Heart right ventricle (tissue), 16 donors: ENCODE results near the gene CNR2. TPM values are rescaled to one million over a fixed set of nuclear protein-coding genes. Genes with fewer than 3 reads are reported as not detected.
A peak's percentile ranks its signal among the peaks of the same experiment; 100 is the strongest.

ENCODE experiments used
- ATAC-seq, 8 donors: fragments of 200-7000 bp; cut with Tn5 transposase; one replicate each; pipeline ENCODE4 v1.9.1; 2020; ENCODE audit warnings: mild to moderate bottlenecking in 8 of 8, moderate library complexity in 8 of 8, moderate number of reproducible peaks in 1 of 8
- DNase-seq, 2 donors: peaks; one replicate each; pipeline ENCODE4 v3.0.0-alpha.2; 2020
- H3K27ac ChIP-seq, 10 donors: fragments of 200-600 bp; sonication (generic) in 2 of 10; one replicate each; pipeline versions ENCODE4 v1.5.0 to v1.8.0; 2020 to 2022; ENCODE audit warnings: mild to moderate bottlenecking in 3 of 10
- H3K27me3 ChIP-seq, 7 donors: fragments of 200-600 bp; one replicate each; pipeline ENCODE4 v1.8.0; 2021 to 2022; ENCODE audit warnings: mild to moderate bottlenecking in 2 of 7
- H3K36me3 ChIP-seq, 9 donors: fragments of 200-600 bp; sonication (generic) in 1 of 9; one replicate each; pipeline versions ENCODE4 v1.5.0 to v1.8.0; 2020 to 2022; ENCODE audit warnings: mild to moderate bottlenecking in 2 of 9
- H3K4me1 ChIP-seq, 9 donors: fragments of 200-600 bp; sonication (generic) in 1 of 9; one replicate each; pipeline versions ENCODE4 v1.5.0 to v1.8.0; 2020 to 2022; ENCODE audit warnings: mild to moderate bottlenecking in 4 of 9
- H3K4me3 ChIP-seq, 10 donors: fragments of 200-600 bp; sonication (generic) in 2 of 10; one replicate each; pipeline versions ENCODE4 v1.5.0 to v1.8.0; 2020 to 2022; ENCODE audit warnings: mild to moderate bottlenecking in 7 of 10, moderate library complexity in 2 of 10
- H3K9me3 ChIP-seq, 11 donors: fragments of 200-600 bp in 10 of 11; sonication (generic) in 2 of 11; one replicate each; pipeline versions ENCODE4 v1.5.0 to v1.8.0; 2013 to 2022; ENCODE audit warnings: mild to moderate bottlenecking in 2 of 11, control low read depth in 1 of 11, moderate library complexity in 1 of 11
- WGBS, 2 donors: extraction: QIAGEN DNeasy Blood & Tissue Kit; methylation state at CpG; one replicate each; pipeline ENCODE4 v1.1.7; 2013; ENCODE audit warnings: inconsistent platforms in 1 of 2; 5-methylcytosine and 5-hydroxymethylcytosine counted together
- intact Hi-C, 10 donors: fragments of 100-400 bp; cut with DNase I; formaldehyde crosslinking; loops; one replicate each; pipeline versions ENCODE4 v1.11.1 to v1.14.2; 2022
- polyA plus RNA-seq, 2 donors: library from polyadenylated mRNA; stranded (reverse); fragments of 200-250 nt; gene quantifications; one replicate each; pipeline ENCODE4 v1.2.3, GENCODE V29; 2013
- total RNA-seq, 10 donors: library from RNA; stranded (reverse); fragmentation: NEBNext Ultra II Directional in 3 of 10; extraction: Animal tissue kit (Norgen Biotek cat#: 25700) in 3 of 10; gene quantifications; one replicate each; pipeline versions ENCODE4 v1.2.1 to v1.2.4, GENCODE V29; 2021 to 2023
- TF ChIP-seq, protein P1 (sequence below), 9 donors: fragments of 200-600 bp; sonication (generic) in 2 of 9; IDR thresholded peaks; one replicate each; pipeline versions ENCODE4 v1.5.0 to v1.8.0; 2021 to 2022; ENCODE audit warnings: antibody characterized with exemption in 9 of 9, mild to moderate bottlenecking in 5 of 9, moderate library complexity in 1 of 9
- donor health status: Arrhythmogenic right ventricular cardiomyopathy.
- donor health status: ischemic (EF 13 %, LVEDD 7.1; RV severe dilation, severe dysfunction).
- donor health status: healthy with polysubstance abuse.
- donor health status: DM: no; HTN: yes; CAD: no.
- donor health status: DM: no; HTN: no; CAD: no.
- donor health status: ischemic (EF 25% LVEDD 6.9; RV normal size, moderate dysfunction).
- donor health status: ischemic (EF 25% LVEDD 5.7; RV mildly dilated, moderate dysfunction).
- donor health status: healthy.
- donor health status: DM: yes; HTN: yes; CAD: no.
- donor health status: Ischemic cardiomyopathy.
- donor health status: ischemic (EF 35%, LVEDD 5.7; RV mildly dilated, moderate dysfunction).
- donor health status: nonischemic (EF 11% LVEDD 7.7; RV severe dilation, severe dysfunction).
- donor health status: DM: yes; HTN: yes; CAD: no.
- donor health status: PGD.
- donor health status: ischemic (EF 29% LVEDD 5.4; RV normal size, mild dysfunction).
- donor health status: nonischemic (EF 23%, LVEDD 6.1; RV moderate dilation, normal function).

CNR2 gene
- total and polyA plus RNA-seq, 12 donors, result 0.01 to 0.19 TPM; not detected in 10

DNA sequence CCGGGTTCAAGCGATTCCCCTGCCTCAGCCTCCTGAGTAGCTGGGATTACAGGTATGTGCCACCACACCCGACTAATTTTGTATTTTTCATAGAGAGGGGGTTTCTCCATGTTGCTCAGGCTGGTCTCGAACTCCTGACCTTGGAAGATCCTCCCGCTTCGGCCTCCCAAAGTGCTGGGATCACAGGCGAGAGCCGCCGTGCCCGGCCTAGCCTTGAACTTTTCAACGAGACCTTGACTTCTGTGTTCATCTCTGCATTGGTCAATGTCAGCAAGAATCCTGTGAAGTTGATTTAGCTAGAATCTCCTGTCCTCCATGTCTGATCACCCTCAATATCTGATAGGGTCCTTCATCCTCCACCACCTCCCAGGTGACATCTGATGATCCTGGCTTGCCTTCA, 11.4 kb upstream of the CNR2 start:
- Histone ChIP-seq H3K9me3 (no peaks in the 10 kb centered on the region), H3K36me3 (no peaks in the 10 kb centered on the region), H3K4me1 (peaks cover 0 to 24% (median 7%) of the 10 kb centered on the region in 9 donors), H3K27ac (no peak overlapping the region), H3K4me3 (no peak overlapping the region), H3K27me3 (no peaks in the 10 kb centered on the region)
- DNase-seq (no peak), ATAC-seq (no peak)
- intact Hi-C loops, result no loop called here
- TF ChIP-seq, protein P1, sequence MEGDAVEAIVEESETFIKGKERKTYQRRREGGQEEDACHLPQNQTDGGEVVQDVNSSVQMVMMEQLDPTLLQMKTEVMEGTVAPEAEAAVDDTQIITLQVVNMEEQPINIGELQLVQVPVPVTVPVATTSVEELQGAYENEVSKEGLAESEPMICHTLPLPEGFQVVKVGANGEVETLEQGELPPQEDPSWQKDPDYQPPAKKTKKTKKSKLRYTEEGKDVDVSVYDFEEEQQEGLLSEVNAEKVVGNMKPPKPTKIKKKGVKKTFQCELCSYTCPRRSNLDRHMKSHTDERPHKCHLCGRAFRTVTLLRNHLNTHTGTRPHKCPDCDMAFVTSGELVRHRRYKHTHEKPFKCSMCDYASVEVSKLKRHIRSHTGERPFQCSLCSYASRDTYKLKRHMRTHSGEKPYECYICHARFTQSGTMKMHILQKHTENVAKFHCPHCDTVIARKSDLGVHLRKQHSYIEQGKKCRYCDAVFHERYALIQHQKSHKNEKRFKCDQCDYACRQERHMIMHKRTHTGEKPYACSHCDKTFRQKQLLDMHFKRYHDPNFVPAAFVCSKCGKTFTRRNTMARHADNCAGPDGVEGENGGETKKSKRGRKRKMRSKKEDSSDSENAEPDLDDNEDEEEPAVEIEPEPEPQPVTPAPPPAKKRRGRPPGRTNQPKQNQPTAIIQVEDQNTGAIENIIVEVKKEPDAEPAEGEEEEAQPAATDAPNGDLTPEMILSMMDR (IDR thresholded peaks at IDR 0.05), result no peak
- 92 to 98% methylated on average over 11 of the region's 11 CpGs for WGBS, 2 donors

DNA sequence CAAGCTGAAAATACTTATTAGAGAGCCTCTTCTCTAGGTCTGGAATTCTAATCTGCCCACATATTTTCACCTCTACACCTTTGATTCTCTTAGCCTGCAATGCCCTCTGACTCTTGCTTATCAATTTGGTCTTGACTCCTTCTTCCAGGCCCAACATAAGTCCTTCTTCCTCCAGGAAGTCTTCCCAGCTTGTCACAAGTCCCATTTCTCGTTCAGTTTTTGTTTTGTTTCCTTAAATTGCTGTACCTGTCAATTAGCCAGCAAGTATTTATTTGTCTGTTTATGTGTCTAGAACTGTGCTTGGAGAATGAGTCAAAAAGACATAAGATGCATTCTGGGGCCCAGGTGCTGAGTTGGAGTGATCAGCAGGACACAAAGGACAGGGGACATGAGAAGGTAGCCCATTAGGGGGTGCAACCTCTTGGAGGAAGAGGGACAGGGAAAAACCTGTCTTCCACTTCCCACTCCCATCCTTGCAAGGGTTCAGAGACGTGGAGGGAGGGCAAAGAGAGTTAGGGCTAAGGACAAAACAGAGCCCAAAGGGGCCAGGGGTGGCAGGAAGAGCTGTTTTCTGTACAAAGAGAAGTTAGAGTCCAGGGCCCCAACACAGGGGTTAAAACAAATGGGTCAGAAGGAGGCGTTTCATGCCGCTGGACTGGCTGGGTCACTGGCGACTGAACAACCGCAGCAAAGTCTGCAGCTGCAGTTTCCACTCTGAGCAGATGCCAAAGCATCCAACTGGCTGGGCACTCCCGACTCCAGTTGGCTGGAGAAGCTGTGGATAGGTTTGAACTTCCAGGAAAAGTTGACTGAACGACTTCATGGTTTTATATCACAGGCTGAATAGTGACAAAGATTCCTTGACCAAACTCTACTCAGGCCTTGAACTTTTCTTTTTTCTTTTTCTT, 10.7 kb upstream of the CNR2 start:
- H3K4me1 ChIP-seq, result peaks cover 0 to 24% (median 8%) of the 10 kb centered on the region in 9 donors
- H3K27ac ChIP-seq, result peak overlapping the region in 3 of 10 donors; percentile 30 to 43 (median 34)
- H3K4me3 ChIP-seq, result no peak overlapping the region
- no peaks in the 10 kb centered on the region for H3K9me3 ChIP-seq
- TF ChIP-seq, protein P1 (IDR thresholded peaks at IDR 0.05), result no peak
- no peaks in the 10 kb centered on the region for H3K36me3 ChIP-seq
- no peaks in the 10 kb centered on the region for H3K27me3 ChIP-seq
- intact Hi-C loops, result no loop called here
- ATAC-seq (peak in 1 of 8 donors; percentile 20), DNase-seq (peak in 1 of 2 donors; percentile 33)
- 27 to 31% methylated on average over 8 of the region's 8 CpGs for WGBS, 2 donors

DNA sequence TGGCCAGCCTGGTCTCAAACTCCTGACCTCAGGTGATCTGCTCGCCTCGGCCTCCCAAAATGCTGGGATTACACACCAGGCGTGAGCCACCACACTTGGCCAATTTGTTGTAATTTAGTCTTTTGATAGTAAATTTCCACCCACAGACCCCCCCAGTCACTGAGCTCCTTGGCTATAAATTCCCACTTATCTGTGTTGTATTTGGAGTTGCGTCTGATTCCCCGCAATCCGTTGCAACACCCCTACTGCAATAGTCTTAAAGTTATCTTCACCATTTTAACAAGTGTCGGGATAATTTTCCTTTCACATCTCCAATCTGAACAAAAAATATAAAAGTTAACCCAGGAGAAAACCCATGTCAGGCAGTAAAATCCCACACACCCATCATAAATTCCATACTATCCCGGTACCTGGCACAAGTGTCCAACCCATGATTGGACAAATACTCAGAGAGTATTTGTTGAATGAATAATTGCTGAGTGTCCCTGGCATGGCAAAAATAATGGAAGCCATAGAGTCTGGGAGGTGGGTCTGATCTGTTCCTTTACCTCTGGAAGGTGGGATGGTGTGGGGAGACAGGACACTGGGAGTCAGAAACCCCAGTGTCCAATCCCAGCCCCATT, 9.3 kb upstream of the CNR2 start:
- 61 to 70% methylated on average over 8 of the region's 8 CpGs for WGBS, 2 donors
- H3K27ac ChIP-seq, result no peak overlapping the region
- DNase-seq, result no peak
- TF ChIP-seq, protein P1 (IDR thresholded peaks at IDR 0.05), result no peak
- H3K4me1 ChIP-seq, result peaks cover 0 to 24% (median 8%) of the 10 kb centered on the region in 9 donors
- H3K4me3 ChIP-seq, result no peak overlapping the region
- no peak for ATAC-seq
- intact Hi-C loops, result no loop called here
- no peaks in the 10 kb centered on the region for H3K9me3 ChIP-seq
- H3K27me3 ChIP-seq, result no peaks in the 10 kb centered on the region
- no peaks in the 10 kb centered on the region for H3K36me3 ChIP-seq
